Fibroblast of mammary gland (primary cell): ENCODE measurements around the gene TLR8.

Experiments
- DNase-seq: peaks from one replicate; pipeline ENCODE4 v3.0.0-alpha.2; 2010; ENCODE audit warnings: low read depth
- H3K4me3 ChIP-seq: 2 replicates; pipeline ENCODE4 v1.5.1; 2011; ENCODE audit warnings: low read depth, mild to moderate bottlenecking, low read length, moderate library complexity; ENCODE audit not compliant: control insufficient read depth
- CTCF ChIP-seq: conservative IDR thresholded peaks from 2 replicates; pipeline ENCODE4 v1.5.1; 2011; ENCODE audit warnings: low read depth, low read length, inconsistent platforms; ENCODE audit not compliant: control insufficient read depth, insufficient read depth

Gene TLR8

GRCh38 chrX:12906046-12906761 lies at the start of gene TLR8:
Gene TLR8 (plus strand): TSS chrX:12906620. CDS start chrX:12906707, 87 bp downstream.
- no peak within 1 kb of the TSS for H3K4me3 ChIP-seq

GRCh38 chrX:12865359-12865758 lies 41.1 kb upstream of the TLR8 start:
- TF ChIP-seq CTCF = no peak

More at GRCh38 chrX:12906046-12906761, at the start of gene TLR8:
- DNase-seq = no peak
- no peak for TF ChIP-seq CTCF

GRCh38 chrX:12866451-12867377 lies 39.7 kb upstream of the TLR8 start, which contains the start of gene TLR7:
Gene TLR7 (plus strand): TSS chrX:12867072. CDS start chrX:12867579, 507 bp downstream.
- TF ChIP-seq CTCF = no peak
- no peak for DNase-seq
- no peak within 1 kb of the TSS for H3K4me3 ChIP-seq

More at GRCh38 chrX:12865359-12865758, 41.1 kb upstream of the TLR8 start:
- no peak for DNase-seq
- H3K4me3 ChIP-seq = no peak overlapping the region

- no peak for DNase-seq
- no peak overlapping the region for H3K4me3 ChIP-seq
- TF ChIP-seq CTCF = no peak
Measured at GRCh38 chrX:12867685-12868084, 38.7 kb upstream of the TLR8 start.

GRCh38 chrX:12868747-12869146 lies 37.7 kb upstream of the TLR8 start:
- DNase-seq = no peak
- no peak overlapping the region for H3K4me3 ChIP-seq
- TF ChIP-seq CTCF = no peak

- no peak for TF ChIP-seq CTCF
- DNase-seq = no peak
- H3K4me3 ChIP-seq = no peak overlapping the region
Measured at GRCh38 chrX:12871257-12871656, 35.2 kb upstream of the TLR8 start.
